Astrocyte of the spinal cord (primary cell): ENCODE results near the gene ABHD12.

Source experiments
- DNase-seq: peaks from one replicate; pipeline ENCODE4 v3.0.0; 2011; ENCODE audit warnings: low read depth, low spot score
- H3K4me3 ChIP-seq: 2 replicates; pipeline ENCODE4 v1.5.1; 2011; ENCODE audit warnings: low read depth, mild to moderate bottlenecking, low read length, moderate library complexity
- CTCF ChIP-seq: IDR thresholded peaks from 2 replicates; pipeline ENCODE4 v1.5.1; 2012; ENCODE audit warnings: low read depth, mild to moderate bottlenecking, low read length, inconsistent platforms
- in situ Hi-C: cut with HindIII; loops from 2 replicates; pipeline ENCODE4 v1.10.0; 2017; ENCODE audit warnings: low sequenced_read_pairs

ABHD12 gene

GRCh38 chr20:25277051-25277801 is 113.4 kb downstream of the ABHD12 start:
- TF ChIP-seq CTCF = no peak
- in situ Hi-C loops = no loop called here
- no peak for DNase-seq
- no peak overlapping the region for H3K4me3 ChIP-seq

GRCh38 chr20:25276533-25277050 is 114.0 kb downstream of the ABHD12 start:
- no peak for DNase-seq
- in situ Hi-C loops = no loop called here

GRCh38 chr20:25275813-25276532 is 114.7 kb downstream of the ABHD12 start:
- no peak for DNase-seq
- no peak overlapping the region for H3K4me3 ChIP-seq
- in situ Hi-C loops = no loop called here
- TF ChIP-seq CTCF = no peak

More at GRCh38 chr20:25276533-25277050, 114.0 kb downstream of the ABHD12 start:
- H3K4me3 ChIP-seq = no peak overlapping the region
- TF ChIP-seq CTCF = no peak

- in situ Hi-C loops = no loop called here
- no peak for TF ChIP-seq CTCF
- H3K4me3 ChIP-seq = no peak overlapping the region
- no peak for DNase-seq
These were observed 115.5 kb downstream of the ABHD12 start for GRCh38 chr20:25274891-25275812.

GRCh38 chr20:25274481-25274880 is 116.2 kb downstream of the ABHD12 start:
- in situ Hi-C loops = no loop called here
- TF ChIP-seq CTCF = no peak
- H3K4me3 ChIP-seq = no peak overlapping the region
- no peak for DNase-seq
